SKM-1 treated with dmso at 0.1 percent for 144 hours (cell line): Measurements from ENCODE around the gene APOBEC4.
"Not testable (repeated sequence)": the region's sequence is repeated elsewhere in the genome, so short reads cannot be mapped to it uniquely, and the experiment has no call there.

Experiments used
- DNase-seq: peaks from one replicate; lab custom pipeline; 2025; ENCODE audit not compliant: unreplicated experiment; lab: John Stamatoyannopoulos, UW

Gene APOBEC4

GRCh38 chr1:183635099-183635605 is 18.0 kb downstream of the APOBEC4 start:
- DNase-seq, result no peak

- DNase-seq, result no peak
These were observed 18.6 kb downstream of the APOBEC4 start for GRCh38 chr1:183634429-183635065.

GRCh38 chr1:183633676-183634343 is 19.3 kb downstream of the APOBEC4 start:
- DNase-seq, result peak; percentile 80

GRCh38 chr1:183632964-183633363 is 20.2 kb downstream of the APOBEC4 start:
- DNase-seq, result no peak

GRCh38 chr1:183632114-183632513 is 21.0 kb downstream of the APOBEC4 start:
- DNase-seq, result no peak

GRCh38 chr1:183630748-183631147 is 22.4 kb downstream of the APOBEC4 start:
- DNase-seq, result no peak

- no peak for DNase-seq
These were observed 24.6 kb downstream of the APOBEC4 start for GRCh38 chr1:183628537-183628936.

GRCh38 chr1:183626236-183626635 is 26.9 kb downstream of the APOBEC4 start:
- DNase-seq, result not testable (repeated sequence)

- peak; percentile 39 for DNase-seq
These were observed 30.0 kb downstream of the APOBEC4 start for GRCh38 chr1:183622884-183623785.

GRCh38 chr1:183622013-183622412 is 31.1 kb downstream of the APOBEC4 start:
- no peak for DNase-seq

GRCh38 chr1:183620311-183620710 is 32.8 kb downstream of the APOBEC4 start:
- no peak for DNase-seq

GRCh38 chr1:183619781-183620180 is 33.3 kb downstream of the APOBEC4 start:
- DNase-seq, result no peak

- not testable (repeated sequence) for DNase-seq
These were observed 34.9 kb downstream of the APOBEC4 start for GRCh38 chr1:183618202-183618601.

GRCh38 chr1:183612975-183613374 is 40.1 kb downstream of the APOBEC4 start:
- DNase-seq, result not testable (repeated sequence)

GRCh38 chr1:183612407-183612806 is 40.7 kb downstream of the APOBEC4 start:
- no peak for DNase-seq

- DNase-seq, result no peak
These were observed 42.1 kb downstream of the APOBEC4 start for GRCh38 chr1:183611021-183611420.

- DNase-seq, result no peak
These were observed 43.2 kb downstream of the APOBEC4 start for GRCh38 chr1:183609759-183610452.

- DNase-seq, result peak; percentile 99
These were observed 43.8 kb downstream of the APOBEC4 start for GRCh38 chr1:183609313-183609712.

GRCh38 chr1:183607322-183607980 is 45.7 kb downstream of the APOBEC4 start:
- no peak for DNase-seq

- DNase-seq, result no peak
These were observed 47.2 kb downstream of the APOBEC4 start for GRCh38 chr1:183605904-183606303.
